GM12878 (cell line): ENCODE data around the gene ADIPOQ. TPM values are rescaled to one million over a fixed set of nuclear protein-coding genes. Genes with fewer than 3 reads are reported as not detected.

Source experiments
- ATAC-seq: fragments of 200-7000 bp; cut with Tn5 transposase; 3 replicates; pipeline ENCODE4 v1.9.1; 2020; ENCODE audit warnings: mild to moderate bottlenecking, moderate library complexity
- BruUV-seq: library from RNA; stranded (reverse); fragments of 400-500 nt; replicated peaks from 2 replicates; lab custom pipeline; 2021; lab: Mats Ljungman, UMichigan
- CTCF ChIA-PET: fragments of 300-600 bp; sonication (Branson Sonifier 250); formaldehyde crosslinking; extraction: SDS; loops from one replicate; lab custom pipeline; 2021; ENCODE audit warnings: inconsistent platforms; lab: Yijun Ruan, JAX
- POLR2A ChIA-PET: fragments of 350-600 bp; formaldehyde crosslinking; extraction: SDS; loops from one replicate; lab custom pipeline; 2021; ENCODE audit warnings: inconsistent platforms; lab: Charles Lee
- RAD21 ChIA-PET: fragments of 300-600 bp; sonication (Branson Sonifier 250); formaldehyde crosslinking; loops from one replicate; lab custom pipeline; 2023; ENCODE audit warnings: antibody characterized with exemption; ENCODE audit not compliant: unreplicated experiment; lab: Charles Lee
- SMC1A ChIA-PET: fragments of 300-600 bp; sonication (Branson Sonifier 250); formaldehyde crosslinking; loops from one replicate; lab custom pipeline; 2023; ENCODE audit not compliant: unreplicated experiment, uncharacterized antibody; lab: Charles Lee
- DNase-seq: peaks from one replicate; pipeline ENCODE4 v3.0.0-alpha.2; 2011; ENCODE audit warnings: low read depth, low spot score
- FAIRE-seq: peaks from 3 replicates; lab custom pipeline; 2011; peaks lifted over from hg19 to GRCh38; lab: Jason Lieb, UNC
- H2AFZ ChIP-seq: 2 replicates; pipeline ENCODE4 v1.6.0; 2011; ENCODE audit warnings: low read depth, low read length, control low read depth; ENCODE audit not compliant: control insufficient read depth
- H3K27ac ChIP-seq: 2 replicates; pipeline ENCODE4 v1.5.1; 2011; ENCODE audit warnings: control low read depth; ENCODE audit not compliant: control insufficient read depth, insufficient read depth
- H3K27me3 ChIP-seq, 2 experiments: replicated peaks in 1 of 2; 2 replicates each; pipeline versions ENCODE4 v1.6.0 to v1.6.1; 2011; ENCODE audit warnings: low read length in 1 of 2; ENCODE audit not compliant: control insufficient read depth in 2 of 2, insufficient read depth in 2 of 2
- H3K36me3 ChIP-seq, 2 experiments: 2 replicates each; pipeline ENCODE4 v1.5.1; 2011; ENCODE audit warnings: low read length in 1 of 2; ENCODE audit not compliant: control insufficient read depth in 2 of 2, insufficient read depth in 2 of 2
- H3K4me1 ChIP-seq: 2 replicates; pipeline ENCODE4 v1.6.1; 2011; ENCODE audit warnings: mild to moderate bottlenecking, low read length, moderate library complexity, mixed read lengths; ENCODE audit not compliant: control insufficient read depth, insufficient read depth
- H3K4me2 ChIP-seq: 2 replicates; pipeline ENCODE4 v1.6.0; 2011; ENCODE audit warnings: control low read depth; ENCODE audit not compliant: control insufficient read depth, insufficient read depth
- H3K4me3 ChIP-seq: fragments of 200-600 bp; sonication (generic); 2 replicates; pipeline ENCODE4 v1.5.1; 2016
- H3K79me2 ChIP-seq: 2 replicates; pipeline ENCODE4 v1.6.0; 2011; ENCODE audit warnings: low read length; ENCODE audit not compliant: control insufficient read depth, insufficient read depth
- H3K9ac ChIP-seq: 2 replicates; pipeline ENCODE4 v1.8.0; 2011; ENCODE audit warnings: low read length, control low read depth, mixed read lengths; ENCODE audit not compliant: control insufficient read depth, insufficient read depth
- H3K9me3 ChIP-seq: replicated peaks from 3 replicates; pipeline ENCODE4 v1.5.1; 2011; ENCODE audit warnings: mild to moderate bottlenecking, low read length; ENCODE audit not compliant: control insufficient read depth, insufficient read depth
- H4K20me1 ChIP-seq: 2 replicates; pipeline ENCODE4 v1.6.0; 2011; ENCODE audit not compliant: control insufficient read depth, insufficient read depth
- DPF2 ChIP-seq: fragments of 450-650 bp; IDR thresholded peaks from 2 replicates; pipeline ENCODE4 v1.6.1; 2017; ENCODE audit warnings: mild to moderate bottlenecking
- EGR1 ChIP-seq, 2 experiments: IDR thresholded peaks; 1 replicate in 1 of 2; 2 replicates in 1 of 2; pipeline ENCODE4 v1.6.1; 2011 to 2012; ENCODE audit warnings: low read depth in 2 of 2, low read length in 2 of 2, borderline replicate concordance in 1 of 2, mild to moderate bottlenecking in 1 of 2, moderate library complexity in 1 of 2
- HDAC2 ChIP-seq: fragments of 200-600 bp; sonication (generic); IDR thresholded peaks from 2 replicates; pipeline ENCODE4 v1.6.1; 2017
- HDAC6 ChIP-seq: fragments of 200-600 bp; sonication (generic); IDR thresholded peaks from one replicate; pipeline ENCODE4 v1.8.0; 2017; ENCODE audit warnings: antibody characterized with exemption; ENCODE audit not compliant: unreplicated experiment
- IKZF1 ChIP-seq: fragments of 450-650 bp; conservative IDR thresholded peaks from 2 replicates; pipeline ENCODE4 v1.6.1; 2017; ENCODE audit warnings: antibody characterized with exemption, mild to moderate bottlenecking
- MYB ChIP-seq: fragments of 150-350 bp; IDR thresholded peaks from 2 replicates; pipeline ENCODE4 v1.6.1; 2014; ENCODE audit warnings: mild to moderate bottlenecking, low read depth, low read length, borderline replicate concordance
- PAX8 ChIP-seq: fragments of 450-650 bp; IDR thresholded peaks from 2 replicates; pipeline ENCODE4 v1.6.1; 2017; ENCODE audit warnings: mild to moderate bottlenecking, moderate library complexity
- POU2F2 ChIP-seq: IDR thresholded peaks from 3 replicates; pipeline ENCODE4 v1.6.1; 2011; ENCODE audit warnings: low read depth, mild to moderate bottlenecking, low read length, borderline replicate concordance
- RELA ChIP-seq: fragments of 450-650 bp; IDR thresholded peaks from 2 replicates; pipeline ENCODE4 v1.8.0; 2014; ENCODE audit warnings: borderline replicate concordance; ENCODE audit not compliant: partially characterized antibody
- SUPT20H ChIP-seq: IDR thresholded peaks from 2 replicates; pipeline ENCODE4 v1.6.1; 2011; ENCODE audit warnings: low read depth, mild to moderate bottlenecking, low read length, moderate library complexity, borderline replicate concordance; ENCODE audit not compliant: control insufficient read depth
- SUZ12 ChIP-seq: fragments of 200-600 bp; sonication (generic); IDR thresholded peaks from one replicate; pipeline ENCODE4 v1.6.1; 2018; ENCODE audit warnings: antibody characterized with exemption, mild to moderate bottlenecking; ENCODE audit not compliant: unreplicated experiment
- TAF1 ChIP-seq: IDR thresholded peaks from 2 replicates; pipeline ENCODE4 v1.6.1; 2011; ENCODE audit warnings: mild to moderate bottlenecking, low read depth, low read length, borderline replicate concordance
- TBL1XR1 ChIP-seq: IDR thresholded peaks from 2 replicates; pipeline ENCODE4 v1.6.1; 2012; ENCODE audit warnings: low read depth, low read length, improper control_type of control experiment
- ZNF592 ChIP-seq: fragments of 450-650 bp; IDR thresholded peaks from 2 replicates; pipeline ENCODE4 v1.6.1; 2017; ENCODE audit warnings: mild to moderate bottlenecking, moderate library complexity
- WGBS: methylation state at CpG from one replicate; pipeline ENCODE4 v1.1.6; 2016; ENCODE audit warnings: low lambda C conversion rate; ENCODE audit not compliant: insufficient replicate concordance, insufficient coverage; ENCODE audit errors: missing lambda C conversion rate; 5-methylcytosine and 5-hydroxymethylcytosine counted together
- in situ Hi-C: fragments of 300-500 bp; cut with MboI; formaldehyde crosslinking; loops from 9 replicates; pipeline ENCODE4 v1.14.3; 2018; ENCODE audit warnings: mixed read lengths
- intact Hi-C: fragments of 100-400 bp; cut with micrococcal nuclease; formaldehyde crosslinking; loops from one replicate; pipeline ENCODE4 v1.14.2; 2022; ENCODE audit not compliant: unreplicated experiment
- polyA plus RNA-seq, 11 experiments: library from polyadenylated mRNA; depleted of rRNA in 4 of 11; unstranded in 6 of 11; stranded (reverse) in 5 of 11; fragments of >200 nt; fragmentation: Nextera tagmentation in 4 of 11; fragmentation: Illumina TruSeq in 1 of 11; extraction: Ambion mirVana in 4 of 11; extraction: Trizol in 1 of 11; gene quantifications; 1 replicate in 1 of 11; 2 replicates in 10 of 11; pipeline versions ENCODE4 v1.2.1 to v1.2.3, GENCODE V29; 2011 to 2016; ENCODE audit warnings: inconsistent platforms in 2 of 11, missing spikeins in 2 of 11, low read depth in 1 of 11
- total RNA-seq, 4 experiments: library from RNA; depleted of rRNA in 3 of 4; stranded (reverse); fragments of >200 nt in 3 of 4; fragmentation: Illumina TruSeq in 1 of 4; extraction: Trizol in 1 of 4; gene quantifications; 2 replicates each; pipeline versions ENCODE4 v1.2.1 to v1.2.3, GENCODE V29; 2013 to 2021

The ADIPOQ gene
- total and polyA plus RNA-seq, 10 of the 15 experiments (the other 5 are each of a cell fraction or from before 2014, with no cell fraction given) = not detected

DNA sequence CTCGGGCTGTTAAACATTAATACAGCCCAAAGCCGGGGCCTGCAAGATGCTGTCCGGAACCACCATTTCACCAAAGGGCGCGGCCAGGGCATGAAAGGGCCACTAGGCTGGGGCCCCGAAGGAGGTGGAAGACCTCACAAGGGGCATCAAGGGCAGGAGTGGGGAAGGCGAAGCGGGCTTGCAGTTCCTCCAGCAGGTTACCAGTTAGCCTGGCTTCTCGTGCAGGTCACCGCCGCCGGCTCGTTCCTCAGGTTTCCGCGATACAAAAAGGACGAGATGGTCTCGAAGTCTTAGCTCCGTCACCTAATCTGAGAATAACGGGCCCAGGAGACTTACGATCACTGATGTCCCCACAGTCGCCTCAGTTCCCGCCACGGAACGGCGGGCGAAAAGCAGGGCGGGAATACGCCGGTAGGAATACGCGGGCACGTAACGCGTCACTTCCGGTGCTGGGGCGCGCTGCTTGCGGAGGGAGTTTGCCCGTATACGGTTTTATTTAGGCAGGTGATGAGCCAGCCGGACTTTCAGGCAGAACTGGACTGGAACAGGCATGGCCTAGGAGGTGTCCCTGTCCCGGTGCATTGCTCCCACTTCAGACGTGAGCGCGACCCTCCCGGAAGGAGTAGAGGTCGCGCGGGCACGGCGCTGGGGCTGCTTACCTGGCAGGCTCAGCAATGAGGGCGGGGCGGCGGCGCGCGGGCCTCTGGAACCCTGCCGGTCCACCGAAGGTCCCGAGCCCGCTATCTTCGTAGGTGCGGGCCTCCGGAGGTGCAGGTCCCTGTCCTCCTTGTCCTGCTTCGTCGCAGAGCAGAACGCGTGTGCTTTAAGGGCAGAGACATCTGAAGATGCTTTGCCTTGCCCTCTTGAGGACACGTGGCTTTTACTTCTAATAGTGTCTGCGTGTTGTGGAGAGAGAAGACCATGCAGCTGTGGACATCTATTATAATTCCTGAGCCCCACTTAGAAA, 36.1 kb upstream of the ADIPOQ start, which contains the start of gene RFC4:
RFC4 (minus strand) TSS at position 394 of the 967 bp plus-strand sequence. CDS start 1,769 bp downstream, outside the sequence.
- ChIA-PET POLR2A (interaction anchor here (1.0 to 2.6 kb wide), 6 partner anchors 17 to 236 kb away, joined by 3 to 24 read pairs (median 4); partner anchors contain the start of genes DNAJB11 and EIF4A2), RAD21 (interaction anchor here (1.2 to 1.6 kb wide), 2 partner anchors 22 kb away, joined by 3 read pairs; no protein-coding TSS in a partner anchor), CTCF (interaction anchor here (0.6 to 2.1 kb wide), 6 partner anchors 15 to 359 kb away, joined by 3 to 7 read pairs (median 4); no protein-coding TSS in a partner anchor), SMC1A (interaction anchor here (0.6 to 3.8 kb wide), 9 partner anchors 15 to 704 kb away, joined by 3 to 17 read pairs (median 4); partner anchors contain the start of genes DNAJB11 and EIF4A2)
- H3K9me3 ChIP-seq = no peaks in the 10 kb centered on the region
- WGBS = 2% methylated on average over 70 of the region's 70 CpGs
- ATAC-seq (peak; percentile 91), DNase-seq (no peak), FAIRE-seq (peak; percentile 93)
- H3K79me2 ChIP-seq = peaks cover 29% of the 10 kb centered on the region
- BruUV-seq = TSS peak; percentile 98
- intact Hi-C loops = loop anchor here (1.0 kb wide), 1 partner anchor 23 kb away; the partner anchor contains the start of gene EIF4A2
- H3K9ac ChIP-seq = peak within 1 kb of the TSS; percentile 93
- peak within 1 kb of the TSS; percentile 88 for H2AFZ ChIP-seq
- peaks cover 14% of the 10 kb centered on the region for H3K4me1 ChIP-seq
- no peaks in the 10 kb centered on the region for H3K27me3 ChIP-seq
- in situ Hi-C loops = no loop called here
- peak within 1 kb of the TSS; percentile 78 for H3K4me3 ChIP-seq
- peak within 1 kb of the TSS; percentile 91 for H3K4me2 ChIP-seq
- H4K20me1 ChIP-seq = no peaks in the 10 kb centered on the region
- H3K27ac ChIP-seq = peak within 1 kb of the TSS; percentile 74
- no peaks in the 10 kb centered on the region; a peak in 1 of 4 replicates for H3K36me3 ChIP-seq
- TF ChIP-seq POU2F2 (peak; percentile 81), RELA (peak; percentile 34), TAF1 (peak; percentile 72; the same call in 1 of the 2 replicates), SUPT20H (no peak), DPF2 (peak; percentile 53; the same call in 1 of the 2 replicates), PAX8 (no peak), IKZF1 (peak; percentile 80), MYB (no peak), EGR1 (IDR thresholded peaks at IDR 0.05; ENCODE audit: borderline replicate concordance in 1 of 2, low read depth in 2 of 2, low read length in 2 of 2) (peak in 1 of 2 experiments; percentile 93; a peak in 1 of 3 replicates), SUZ12 (no peak), HDAC6 (peak; percentile 33), TBL1XR1 (no peak), HDAC2 (no peak), ZNF592 (no peak)
